Jurkat, Clone E6-1 (cell line): Measurements from ENCODE around the gene TRIM69. TPM values are rescaled to one million over a fixed set of nuclear protein-coding genes. Genes with fewer than 3 reads are reported as not detected.
A peak's percentile ranks its signal among the peaks of the same experiment; 100 is the strongest.
"Not testable (repeated sequence)": the region's sequence is repeated elsewhere in the genome, so short reads cannot be mapped to it uniquely, and the experiment has no call there.

ENCODE experiments used
- DNase-seq: peaks from one replicate; pipeline ENCODE4 v3.0.0-alpha.2; 2011; ENCODE audit warnings: low read depth, low spot score
- H3K4me3 ChIP-seq: 2 replicates; pipeline ENCODE4 v1.5.1; 2011; ENCODE audit warnings: mild to moderate bottlenecking, low read length, control low read depth, moderate library complexity
- polyA plus RNA-seq: library from polyadenylated mRNA; unstranded; fragments of >200 nt; gene quantifications from one replicate; pipeline ENCODE4 v1.2.1, GENCODE V29; 2012; ENCODE audit warnings: missing spikeins; ENCODE audit not compliant: insufficient read length, insufficient read depth

TRIM69 gene
- polyA plus RNA-seq = 15.7 TPM

GRCh38 chr15:44736181-44736765 is at the start of gene TRIM69:
Gene TRIM69, plus strand, starts transcription at chr15:44736528. Its CDS starts 177 bp downstream, at chr15:44736705.
- H3K4me3 ChIP-seq = no peak within 1 kb of the TSS
- DNase-seq = no peak

- DNase-seq, H3K4me3 ChIP-seq: not testable (repeated sequence)
Measured at GRCh38 chr15:44689318-44689717, 47.0 kb upstream of the TRIM69 start.

- not testable (repeated sequence) for H3K4me3 ChIP-seq, DNase-seq
Measured at GRCh38 chr15:44690245-44690644, 46.1 kb upstream of the TRIM69 start.

GRCh38 chr15:44692659-44693058 is 43.7 kb upstream of the TRIM69 start:
- H3K4me3 ChIP-seq = no peak overlapping the region
- no peak for DNase-seq

GRCh38 chr15:44694416-44694815 is 41.9 kb upstream of the TRIM69 start:
- no peak for DNase-seq
- H3K4me3 ChIP-seq = no peak overlapping the region

GRCh38 chr15:44695294-44695693 is 41.0 kb upstream of the TRIM69 start:
- no peak for DNase-seq
- no peak overlapping the region for H3K4me3 ChIP-seq

GRCh38 chr15:44697014-44697413 is 39.3 kb upstream of the TRIM69 start:
- no peak overlapping the region for H3K4me3 ChIP-seq
- no peak for DNase-seq

- no peak overlapping the region for H3K4me3 ChIP-seq
- no peak for DNase-seq
Measured at GRCh38 chr15:44698641-44699040, 37.7 kb upstream of the TRIM69 start.

- not testable (repeated sequence) for H3K4me3 ChIP-seq, DNase-seq
Measured at GRCh38 chr15:44700676-44701075, 35.7 kb upstream of the TRIM69 start.

GRCh38 chr15:44705986-44706385 is 30.3 kb upstream of the TRIM69 start:
- no peak for DNase-seq

GRCh38 chr15:44706401-44706800 is 29.9 kb upstream of the TRIM69 start:
- no peak for DNase-seq
- no peak overlapping the region for H3K4me3 ChIP-seq

More at GRCh38 chr15:44705986-44706385, 30.3 kb upstream of the TRIM69 start:
- no peak overlapping the region for H3K4me3 ChIP-seq

- no peak overlapping the region for H3K4me3 ChIP-seq
- no peak for DNase-seq
Measured at GRCh38 chr15:44706946-44707636, 29.2 kb upstream of the TRIM69 start.

GRCh38 chr15:44710236-44711095 is 25.9 kb upstream of the TRIM69 start:
- peak overlapping the region; percentile 91 for H3K4me3 ChIP-seq
- DNase-seq = no peak

GRCh38 chr15:44711096-44711742 is 25.1 kb upstream of the TRIM69 start, which contains the start of the genes B2M and PATL2:
Gene B2M, plus strand, starts transcription at chr15:44711517. Its CDS starts 30 bp downstream, at chr15:44711547.
Gene PATL2, minus strand, starts transcription at chr15:44711323. Its CDS starts 34,833 bp downstream, at chr15:44676490.
- peak; percentile 96 for DNase-seq
- peak within 1 kb of the TSS; percentile 91 for H3K4me3 ChIP-seq

- H3K4me3 ChIP-seq = peak overlapping the region; percentile 91
- no peak for DNase-seq
Measured at GRCh38 chr15:44711743-44712345, 24.5 kb upstream of the TRIM69 start.

- peak overlapping the region; percentile 91 for H3K4me3 ChIP-seq
- peak; percentile 86 for DNase-seq
Measured at GRCh38 chr15:44712346-44713005, 23.9 kb upstream of the TRIM69 start.

GRCh38 chr15:44713006-44713966 is 23.0 kb upstream of the TRIM69 start:
- DNase-seq = no peak
- H3K4me3 ChIP-seq = peak overlapping the region; percentile 91
